GM21423 (cell line): Measurements from ENCODE around the gene CSGALNACT2.
A peak's percentile ranks its signal among the peaks of the same experiment; 100 is the strongest.

Experiments
- ATAC-seq: cut with Tn5 transposase; IDR thresholded peaks from one replicate; pipeline ENCODE4 v1.9.1; 2021; ENCODE audit warnings: mild to moderate bottlenecking, moderate library complexity; ENCODE audit not compliant: unreplicated experiment

The CSGALNACT2 gene

GRCh38 chr10:43200538-43201390 lies 62.5 kb downstream of the CSGALNACT2 start:
- ATAC-seq, result no peak

- ATAC-seq, result no peak
Measured at GRCh38 chr10:43201545-43202131, 63.4 kb downstream of the CSGALNACT2 start.

- peak; percentile 67 for ATAC-seq
Measured at GRCh38 chr10:43202224-43202656, 64.0 kb downstream of the CSGALNACT2 start.

GRCh38 chr10:43202657-43203447 lies 64.6 kb downstream of the CSGALNACT2 start:
- ATAC-seq, result no peak

- no peak for ATAC-seq
Measured at GRCh38 chr10:43203448-43204041, 65.3 kb downstream of the CSGALNACT2 start.

GRCh38 chr10:43204042-43204942 lies 66.0 kb downstream of the CSGALNACT2 start:
- no peak for ATAC-seq

GRCh38 chr10:43204943-43205671 lies 66.9 kb downstream of the CSGALNACT2 start:
- ATAC-seq, result peak; percentile 58

GRCh38 chr10:43205681-43206390 lies 67.6 kb downstream of the CSGALNACT2 start:
- ATAC-seq, result no peak

GRCh38 chr10:43206391-43207235 lies 68.4 kb downstream of the CSGALNACT2 start:
- ATAC-seq, result no peak

- no peak for ATAC-seq
Measured at GRCh38 chr10:43208147-43209073, 70.2 kb downstream of the CSGALNACT2 start.

- ATAC-seq, result no peak
Measured at GRCh38 chr10:43209074-43209455, 70.8 kb downstream of the CSGALNACT2 start.

- no peak for ATAC-seq
Measured at GRCh38 chr10:43209651-43210141, 71.5 kb downstream of the CSGALNACT2 start.

GRCh38 chr10:43210556-43210955 lies 72.3 kb downstream of the CSGALNACT2 start:
- ATAC-seq, result no peak

GRCh38 chr10:43211030-43211429 lies 72.8 kb downstream of the CSGALNACT2 start:
- no peak for ATAC-seq

- no peak for ATAC-seq
Measured at GRCh38 chr10:43211431-43212042, 73.3 kb downstream of the CSGALNACT2 start.

GRCh38 chr10:43212043-43212721 lies 73.9 kb downstream of the CSGALNACT2 start:
- ATAC-seq, result no peak
